Activated naive CD4-positive, alpha-beta T cell treated with anti-CD3 and anti-CD28 coated beads for 36 hours (primary cell): ENCODE results near the gene CNTNAP1. TPM values are rescaled to one million over a fixed set of nuclear protein-coding genes. Genes with fewer than 3 reads are reported as not detected.

Experiments
- CTCF ChIA-PET: fragments of 350-600 bp; sonication (Branson Sonifier 250); formaldehyde crosslinking; loops from one replicate; lab custom pipeline; 2021; ENCODE audit warnings: antibody characterized with exemption; lab: Charles Lee
- DNase-seq: peaks from one replicate; pipeline ENCODE4 v3.0.0-alpha.2; 2020
- H3K27ac Mint-ChIP-seq: one replicate; pipeline ENCODE4 v1.8.0; 2021; ENCODE audit warnings: mild to moderate bottlenecking, mixed read lengths
- H3K27me3 Mint-ChIP-seq: one replicate; pipeline ENCODE4 v1.8.0; 2021; ENCODE audit warnings: low read depth, mixed read lengths
- H3K36me3 Mint-ChIP-seq: one replicate; pipeline ENCODE4 v1.8.0; 2021; ENCODE audit warnings: low read depth, mixed read lengths
- H3K4me1 Mint-ChIP-seq: one replicate; pipeline ENCODE4 v1.8.0; 2021; ENCODE audit warnings: low read depth, mixed read lengths
- H3K4me3 Mint-ChIP-seq: one replicate; pipeline ENCODE4 v1.8.0; 2021; ENCODE audit warnings: mild to moderate bottlenecking, moderate library complexity, mixed read lengths
- H3K9me3 Mint-ChIP-seq: one replicate; pipeline ENCODE4 v1.8.0; 2021; ENCODE audit warnings: mixed read lengths
- intact Hi-C: fragments of 100-400 bp; cut with micrococcal nuclease; formaldehyde crosslinking; loops from one replicate; pipeline ENCODE4 v1.15.1; 2023
- total RNA-seq, 2 experiments: library from RNA; stranded (reverse); gene quantifications; one replicate each; pipeline ENCODE4 v1.2.3, GENCODE V29; 2021

Gene CNTNAP1
- total RNA-seq, 2 experiments from 2014 or later, result 1.4 to 1.5 TPM

DNA sequence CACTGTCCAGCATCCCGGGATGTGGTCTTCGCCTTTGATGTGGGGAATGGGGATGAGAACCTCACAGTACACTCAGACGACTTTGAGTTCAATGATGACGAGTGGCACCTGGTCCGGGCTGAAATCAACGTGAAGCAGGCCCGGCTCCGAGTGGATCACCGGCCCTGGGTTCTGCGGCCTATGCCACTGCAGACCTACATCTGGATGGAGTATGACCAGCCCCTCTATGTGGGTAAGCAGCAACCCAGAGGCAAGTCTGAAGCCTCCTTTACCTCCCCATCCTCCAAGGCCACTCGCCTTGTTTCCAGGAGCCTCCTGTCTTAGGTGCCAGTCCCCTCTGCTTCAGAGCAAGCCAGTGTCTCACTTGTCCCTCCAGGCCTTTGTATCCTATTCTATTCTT, 10.2 kb downstream of the CNTNAP1 start:
- Mint-ChIP-seq H3K27ac (no peak overlapping the region), H3K27me3 (no peaks in the 10 kb centered on the region), H3K9me3 (no peaks in the 10 kb centered on the region), H3K36me3 (no peaks in the 10 kb centered on the region), H3K4me1 (no peaks in the 10 kb centered on the region), H3K4me3 (no peak overlapping the region)
- CTCF ChIA-PET, result interaction anchor here (0.6 to 0.9 kb wide), 2 partner anchors 12 to 99 kb away, joined by 3 read pairs; no protein-coding TSS in a partner anchor
- intact Hi-C loops, result no loop called here
- DNase-seq, result no peak

DNA sequence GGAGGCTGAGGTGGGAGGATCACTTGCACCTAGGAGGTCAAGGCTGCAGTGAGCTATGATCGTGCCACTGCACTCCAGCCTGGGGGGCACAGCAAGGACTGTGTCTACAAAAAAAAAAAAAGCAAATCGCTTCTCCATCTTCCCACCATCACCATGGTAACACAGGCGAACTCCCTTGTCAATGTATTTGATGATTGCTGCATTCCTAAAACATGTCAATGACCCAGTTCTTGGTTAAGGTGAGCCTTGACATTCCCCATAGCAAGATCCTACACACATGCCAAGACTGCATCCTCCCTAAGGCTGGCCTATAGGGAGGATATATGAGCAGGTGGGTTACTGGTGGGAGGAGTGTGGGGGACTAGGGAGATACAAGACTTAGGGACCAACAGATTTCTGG, 12.2 kb downstream of the CNTNAP1 start:
- no peaks in the 10 kb centered on the region for H3K9me3 Mint-ChIP-seq
- H3K36me3 Mint-ChIP-seq, result no peaks in the 10 kb centered on the region
- intact Hi-C loops, result no loop called here
- CTCF ChIA-PET, result no interaction called here
- H3K4me1 Mint-ChIP-seq, result no peaks in the 10 kb centered on the region
- DNase-seq, result no peak
- H3K4me3 Mint-ChIP-seq, result no peak overlapping the region
- H3K27ac Mint-ChIP-seq, result no peak overlapping the region
- H3K27me3 Mint-ChIP-seq, result no peaks in the 10 kb centered on the region

DNA sequence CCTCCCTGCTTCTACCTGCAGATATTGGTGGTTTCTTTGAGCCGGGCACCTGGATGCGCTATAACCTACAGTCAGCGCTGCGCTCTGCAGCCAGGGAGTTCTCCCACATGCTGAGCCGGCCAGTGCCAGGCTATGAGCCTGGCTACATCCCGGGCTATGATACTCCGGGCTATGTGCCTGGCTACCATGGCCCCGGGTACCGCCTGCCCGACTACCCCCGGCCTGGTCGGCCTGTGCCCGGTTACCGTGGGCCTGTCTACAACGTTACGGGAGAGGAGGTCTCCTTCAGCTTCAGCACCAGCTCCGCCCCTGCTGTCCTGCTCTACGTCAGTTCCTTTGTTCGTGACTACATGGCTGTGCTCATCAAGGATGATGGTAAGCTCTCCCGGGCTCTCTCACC, 13.2 kb downstream of the CNTNAP1 start:
- Mint-ChIP-seq H3K27me3 (no peaks in the 10 kb centered on the region), H3K9me3 (no peaks in the 10 kb centered on the region), H3K27ac (no peak overlapping the region), H3K4me3 (no peak overlapping the region), H3K4me1 (no peaks in the 10 kb centered on the region), H3K36me3 (peaks cover 2% of the 10 kb centered on the region)
- CTCF ChIA-PET, result interaction anchor here (1.0 kb wide), 1 partner anchor 30 kb away, joined by 3 read pairs; no protein-coding TSS in a partner anchor
- intact Hi-C loops, result no loop called here
- DNase-seq, result no peak

DNA sequence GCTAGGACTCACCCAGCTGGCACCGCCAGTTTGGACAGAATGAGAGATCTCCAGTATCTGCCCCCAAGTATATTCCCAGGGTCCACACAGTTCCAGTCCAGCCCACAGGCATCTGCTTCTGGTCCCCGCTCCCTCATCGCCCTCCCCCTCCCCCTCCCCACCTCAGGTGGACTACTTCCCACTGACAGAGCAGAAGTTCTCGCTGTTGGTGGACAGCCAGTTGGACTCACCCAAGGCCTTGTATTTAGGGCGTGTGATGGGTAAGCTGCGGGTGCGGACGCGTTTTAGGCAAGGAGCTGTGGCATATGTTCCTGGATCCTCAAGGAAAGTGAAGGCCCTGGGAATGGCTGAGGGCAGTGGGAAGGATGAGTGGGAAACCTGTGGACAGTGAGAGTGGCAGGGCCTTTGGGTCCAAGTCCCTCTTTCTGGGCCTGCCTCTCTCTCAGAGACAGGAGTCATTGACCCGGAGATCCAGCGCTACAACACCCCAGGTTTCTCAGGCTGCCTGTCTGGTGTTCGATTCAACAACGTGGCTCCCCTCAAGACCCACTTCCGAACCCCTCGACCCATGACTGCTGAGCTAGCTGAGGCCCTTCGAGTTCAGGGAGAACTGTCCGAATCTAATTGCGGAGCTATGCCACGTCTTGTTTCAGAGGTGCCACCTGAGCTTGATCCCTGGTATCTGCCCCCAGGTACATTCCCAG, 14.9 kb downstream of the CNTNAP1 start:
- intact Hi-C loops, result no loop called here
- no peaks in the 10 kb centered on the region for H3K27me3 Mint-ChIP-seq
- H3K4me3 Mint-ChIP-seq, result no peak overlapping the region
- CTCF ChIA-PET, result interaction anchor here (0.7 kb wide), 1 partner anchor 14 kb away, joined by 3 read pairs; no protein-coding TSS in a partner anchor
- DNase-seq, result no peak
- peaks cover 4% of the 10 kb centered on the region for H3K36me3 Mint-ChIP-seq
- no peaks in the 10 kb centered on the region for H3K4me1 Mint-ChIP-seq
- no peak overlapping the region for H3K27ac Mint-ChIP-seq
- H3K9me3 Mint-ChIP-seq, result no peaks in the 10 kb centered on the region

GRCh38 chr17:42698736-42699414, 16.5 kb downstream of the CNTNAP1 start:
- no peak overlapping the region for H3K4me3 Mint-ChIP-seq

GRCh38 chr17:42699415-42699740, 17.0 kb downstream of the CNTNAP1 start:
- Mint-ChIP-seq H3K36me3 (peaks cover 18% of the 10 kb centered on the region), H3K9me3 (no peaks in the 10 kb centered on the region), H3K27me3 (no peaks in the 10 kb centered on the region), H3K4me1 (peaks cover under 1% of the 10 kb centered on the region), H3K4me3 (no peak overlapping the region), H3K27ac (no peak overlapping the region)
- intact Hi-C loops, result no loop called here
- no peak for DNase-seq
- CTCF ChIA-PET, result interaction anchor here (0.6 kb wide), 1 partner anchor 264 kb away, joined by 3 read pairs; no protein-coding TSS in a partner anchor

More at GRCh38 chr17:42698736-42699414, 16.5 kb downstream of the CNTNAP1 start:
- Mint-ChIP-seq H3K9me3 (no peaks in the 10 kb centered on the region), H3K4me1 (no peaks in the 10 kb centered on the region), H3K27ac (no peak overlapping the region), H3K27me3 (no peaks in the 10 kb centered on the region), H3K36me3 (peaks cover 15% of the 10 kb centered on the region)
- intact Hi-C loops, result no loop called here
- DNase-seq, result no peak
- CTCF ChIA-PET, result interaction anchor here (0.6 kb wide), 1 partner anchor 264 kb away, joined by 3 read pairs; no protein-coding TSS in a partner anchor

DNA sequence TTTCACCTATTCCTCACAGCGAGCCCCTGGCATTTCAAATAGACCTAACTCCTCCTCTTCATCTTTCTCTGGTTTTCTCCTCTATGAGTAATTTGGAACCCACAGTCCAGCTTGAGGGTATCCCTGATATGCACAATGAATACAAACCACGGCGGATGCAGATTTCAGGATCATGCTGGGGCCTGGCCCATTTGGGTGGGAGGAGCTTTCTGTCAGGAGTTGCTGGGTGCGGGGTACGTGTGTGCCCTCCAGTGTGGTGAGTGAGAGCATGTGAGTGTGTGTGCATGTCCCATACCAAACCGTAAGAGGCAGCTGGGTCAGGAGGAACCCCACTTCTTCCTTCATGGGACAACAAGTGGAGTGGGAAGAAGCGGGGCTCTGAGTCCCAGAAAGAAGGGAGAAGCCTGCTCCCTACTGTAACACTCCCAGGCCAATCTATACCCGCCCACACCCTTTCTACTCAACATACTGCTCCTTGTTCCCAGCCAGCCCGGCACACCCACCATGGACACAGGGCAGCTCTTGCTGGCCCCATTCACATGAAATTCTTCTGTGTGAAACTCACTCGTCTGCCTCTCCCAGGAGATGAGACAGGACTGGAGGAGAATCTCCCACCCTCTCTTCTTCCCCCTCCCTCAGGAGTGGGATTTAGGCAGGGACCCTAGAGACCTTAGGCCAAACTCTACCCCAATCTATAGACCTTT, 18.4 kb downstream of the CNTNAP1 start:
- DNase-seq, result no peak
- Mint-ChIP-seq H3K36me3 (peaks cover 28% of the 10 kb centered on the region), H3K4me3 (no peak overlapping the region), H3K27me3 (no peaks in the 10 kb centered on the region), H3K27ac (no peak overlapping the region), H3K4me1 (peaks cover 11% of the 10 kb centered on the region), H3K9me3 (no peaks in the 10 kb centered on the region)
- intact Hi-C loops, result loop anchor here (10.0 kb wide), 1 partner anchor 64 kb away; the partner anchor contains the start of gene RAMP2
- CTCF ChIA-PET, result no interaction called here

DNA sequence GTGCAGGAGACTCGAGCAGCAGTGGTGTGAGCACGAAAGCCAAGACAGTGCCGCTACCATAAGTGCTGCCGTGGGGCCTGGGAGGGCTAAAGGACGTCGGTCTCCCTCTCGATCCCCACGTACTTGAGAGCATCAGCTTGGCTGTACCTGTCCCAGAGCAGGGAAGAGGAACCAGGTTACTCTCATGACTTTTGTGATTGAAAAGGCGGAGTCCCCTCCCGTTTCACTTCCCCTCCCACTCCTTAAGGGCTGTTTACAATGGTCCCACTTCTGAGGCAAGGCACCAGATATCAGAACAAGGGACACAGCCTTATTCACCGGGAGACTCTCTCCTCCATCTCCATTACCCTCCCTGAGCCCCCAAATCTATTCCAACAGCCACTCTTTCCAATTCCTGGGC, 20.1 kb downstream of the CNTNAP1 start:
- no peak for DNase-seq
- H3K4me3 Mint-ChIP-seq, result no peak overlapping the region
- intact Hi-C loops, result loop anchor here (10.0 kb wide), 1 partner anchor 62 kb away; the partner anchor contains the start of gene RAMP2
- H3K36me3 Mint-ChIP-seq, result peaks cover 37% of the 10 kb centered on the region
- no peaks in the 10 kb centered on the region for H3K27me3 Mint-ChIP-seq
- no peaks in the 10 kb centered on the region for H3K9me3 Mint-ChIP-seq
- peaks cover 22% of the 10 kb centered on the region for H3K4me1 Mint-ChIP-seq
- H3K27ac Mint-ChIP-seq, result no peak overlapping the region
- CTCF ChIA-PET, result interaction anchor here (1.3 kb wide), 1 partner anchor 61 kb away, joined by 3 read pairs; no protein-coding TSS in a partner anchor

- Mint-ChIP-seq H3K4me1 (peaks cover 29% of the 10 kb centered on the region), H3K9me3 (no peaks in the 10 kb centered on the region), H3K27ac (no peak overlapping the region), H3K36me3 (peaks cover 52% of the 10 kb centered on the region), H3K27me3 (no peaks in the 10 kb centered on the region), H3K4me3 (no peak overlapping the region)
- intact Hi-C loops, result loop anchor here (2.0 to 10.0 kb wide), 2 partner anchors 26 to 60 kb away; partner anchors contain the start of gene RAMP2
- no peak for DNase-seq
- CTCF ChIA-PET, result interaction anchor here (0.6 to 1.3 kb wide), 2 partner anchors 56 to 164 kb away, joined by 3 to 6 read pairs; no protein-coding TSS in a partner anchor
Measured at GRCh38 chr17:42704490-42704836, 22.1 kb downstream of the CNTNAP1 start.

DNA sequence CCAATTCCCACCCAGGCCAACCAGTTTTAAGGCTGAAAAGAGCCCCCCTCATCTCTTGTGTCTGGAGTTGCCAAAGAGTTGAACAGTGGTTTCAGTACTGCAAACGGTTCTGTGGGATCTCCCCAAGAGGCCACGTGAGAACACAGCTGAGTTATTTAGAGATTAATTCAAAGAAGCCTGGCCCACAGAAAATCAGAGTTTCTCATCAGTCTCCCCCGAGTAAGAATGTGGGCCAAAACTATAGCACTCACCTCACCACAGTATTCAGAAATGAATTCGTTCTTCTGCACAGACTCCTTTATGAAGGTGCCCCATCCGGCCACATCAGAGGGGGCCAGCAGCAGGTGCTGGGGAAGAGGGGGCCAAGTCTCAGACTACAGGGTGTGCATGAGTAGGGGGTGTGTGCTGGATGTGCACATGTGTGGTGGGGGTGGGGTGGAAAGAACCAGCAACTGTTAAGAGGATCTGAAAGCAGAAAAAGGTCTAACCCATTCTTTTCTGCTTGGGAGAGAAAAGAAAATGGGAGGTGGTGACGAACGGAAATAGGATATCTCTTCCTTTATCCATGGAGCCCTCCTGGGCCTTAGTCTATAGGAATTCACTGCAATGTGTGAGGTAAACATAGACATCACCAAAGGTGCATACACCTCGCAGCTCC, 22.6 kb downstream of the CNTNAP1 start:
- Mint-ChIP-seq H3K36me3 (peaks cover 50% of the 10 kb centered on the region), H3K27me3 (no peaks in the 10 kb centered on the region), H3K4me1 (peaks cover 29% of the 10 kb centered on the region), H3K4me3 (no peak overlapping the region), H3K27ac (no peak overlapping the region), H3K9me3 (no peaks in the 10 kb centered on the region)
- DNase-seq, result peak; percentile 83
- CTCF ChIA-PET, result interaction anchor here (0.6 to 1.3 kb wide), 2 partner anchors 55 to 164 kb away, joined by 3 to 6 read pairs; no protein-coding TSS in a partner anchor
- intact Hi-C loops, result loop anchor here (2.0 to 10.0 kb wide), 2 partner anchors 26 to 60 kb away; partner anchors contain the start of gene RAMP2

DNA sequence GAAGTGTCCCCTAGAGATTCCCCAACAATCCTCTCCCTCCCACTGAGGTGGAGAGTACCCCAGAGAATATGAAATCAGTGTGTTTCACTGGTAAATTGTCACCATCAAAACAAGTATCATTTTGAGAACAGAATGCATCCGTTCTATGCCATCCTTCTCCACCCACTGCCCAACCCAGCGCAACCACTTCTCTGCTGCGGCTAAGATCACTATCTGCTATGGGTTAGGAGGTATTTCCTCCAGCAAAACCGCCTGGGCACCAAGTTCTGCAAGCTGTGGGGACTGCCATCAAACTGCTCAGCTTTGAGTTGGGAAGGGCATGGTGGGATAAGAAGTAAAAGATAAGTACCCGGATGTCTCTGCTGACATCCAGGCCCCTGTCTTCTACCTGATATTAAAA, 24.4 kb downstream of the CNTNAP1 start:
- intact Hi-C loops, result loop anchor here (10.0 kb wide), 1 partner anchor 58 kb away; the partner anchor contains the start of gene RAMP2
- CTCF ChIA-PET, result interaction anchor here (0.6 kb wide), 1 partner anchor 40 kb away, joined by 9 read pairs; no protein-coding TSS in a partner anchor
- Mint-ChIP-seq H3K9me3 (no peaks in the 10 kb centered on the region), H3K27ac (no peak overlapping the region), H3K4me3 (no peak overlapping the region), H3K4me1 (peaks cover 29% of the 10 kb centered on the region), H3K36me3 (peaks cover 61% of the 10 kb centered on the region), H3K27me3 (no peaks in the 10 kb centered on the region)
- peak; percentile 45 for DNase-seq
